CD8-positive, alpha-beta memory T cell (primary cell): Measurements from ENCODE around the gene GNB1L. TPM values are rescaled to one million over a fixed set of nuclear protein-coding genes. Genes with fewer than 3 reads are reported as not detected.
"Not testable (repeated sequence)": the region's sequence is repeated elsewhere in the genome, so short reads cannot be mapped to it uniquely, and the experiment has no call there.

ENCODE experiments used
- CTCF ChIA-PET: fragments of 350-600 bp; sonication (Branson Sonifier 250); formaldehyde crosslinking; loops from one replicate; lab custom pipeline; 2021; ENCODE audit warnings: antibody characterized with exemption; lab: Charles Lee
- POLR2A ChIA-PET: fragments of 350-600 bp; sonication (Branson Sonifier 250); formaldehyde crosslinking; loops from one replicate; lab custom pipeline; 2021; ENCODE audit warnings: antibody characterized with exemption; lab: Charles Lee
- DNase-seq, 5 donors: peaks; one replicate each; pipeline versions ENCODE4 v3.0.0 to v3.0.0-alpha.2; 2020 to 2022; ENCODE audit warnings: mixed read lengths in 1 of 5
- H3K27ac ChIP-seq: one replicate; pipeline ENCODE4 v1.7.0; 2013; ENCODE audit warnings: low read depth, mild to moderate bottlenecking, low read length, moderate library complexity
- H3K27me3 ChIP-seq: 2 replicates; pipeline ENCODE4 v1.7.0; 2013; ENCODE audit warnings: low read length, mild to moderate bottlenecking; ENCODE audit not compliant: insufficient read depth, poor library complexity, severe bottlenecking
- H3K36me3 ChIP-seq: 2 replicates; pipeline ENCODE4 v1.7.0; 2013; ENCODE audit warnings: mild to moderate bottlenecking, low read length, moderate library complexity; ENCODE audit not compliant: insufficient read depth
- H3K4me1 ChIP-seq: 2 replicates; pipeline ENCODE4 v1.7.0; 2013; ENCODE audit warnings: mild to moderate bottlenecking, low read length, moderate library complexity; ENCODE audit not compliant: insufficient read depth
- H3K4me3 ChIP-seq: 2 replicates; pipeline ENCODE4 v1.7.0; 2013; ENCODE audit warnings: mild to moderate bottlenecking, low read length
- H3K9me3 ChIP-seq: 2 replicates; pipeline ENCODE4 v1.7.0; 2013; ENCODE audit warnings: mild to moderate bottlenecking, low read length
- H3K27ac Mint-ChIP-seq, 8 donors: one replicate each; pipeline ENCODE4 v1.8.0; 2020 to 2021; ENCODE audit warnings: mixed read lengths in 8 of 8, mild to moderate bottlenecking in 6 of 8, inconsistent platforms in 3 of 8, moderate library complexity in 3 of 8
- H3K27me3 Mint-ChIP-seq, 2 donors: one replicate each; pipeline ENCODE4 v1.8.0; 2020 to 2021; ENCODE audit warnings: mixed read lengths in 2 of 2, mild to moderate bottlenecking in 1 of 2, moderate library complexity in 1 of 2
- H3K36me3 Mint-ChIP-seq, 3 donors: one replicate each; pipeline ENCODE4 v1.8.0; 2020 to 2021; ENCODE audit warnings: mixed read lengths in 3 of 3, inconsistent platforms in 1 of 3, mild to moderate bottlenecking in 1 of 3
- H3K4me1 Mint-ChIP-seq, 3 donors: one replicate each; pipeline ENCODE4 v1.8.0; 2020 to 2021; ENCODE audit warnings: mixed read lengths in 3 of 3, inconsistent platforms in 1 of 3, mild to moderate bottlenecking in 1 of 3
- H3K4me3 Mint-ChIP-seq, 7 donors: one replicate each; pipeline ENCODE4 v1.8.0; 2020 to 2021; ENCODE audit warnings: mixed read lengths in 7 of 7, mild to moderate bottlenecking in 6 of 7, moderate library complexity in 4 of 7, inconsistent platforms in 2 of 7
- H3K9me3 Mint-ChIP-seq, 5 donors: one replicate each; pipeline ENCODE4 v1.8.0; 2020 to 2022; ENCODE audit warnings: mixed read lengths in 5 of 5, mild to moderate bottlenecking in 3 of 5, moderate library complexity in 2 of 5, inconsistent platforms in 1 of 5
- polyA plus RNA-seq: library from polyadenylated mRNA; unstranded; fragments of 300-500 nt; fragmentation: Illumina TruSeq; gene quantifications from one replicate; pipeline ENCODE4 v1.2.3, GENCODE V29; 2021
- total RNA-seq, 2 experiments: library from RNA; stranded (reverse); gene quantifications; one replicate each; pipeline ENCODE4 v1.2.3, GENCODE V29; 2021

Gene GNB1L
- total and polyA plus RNA-seq, 3 experiments from 2014 or later: 14.2 to 17.9 (median 16.6) TPM

DNA sequence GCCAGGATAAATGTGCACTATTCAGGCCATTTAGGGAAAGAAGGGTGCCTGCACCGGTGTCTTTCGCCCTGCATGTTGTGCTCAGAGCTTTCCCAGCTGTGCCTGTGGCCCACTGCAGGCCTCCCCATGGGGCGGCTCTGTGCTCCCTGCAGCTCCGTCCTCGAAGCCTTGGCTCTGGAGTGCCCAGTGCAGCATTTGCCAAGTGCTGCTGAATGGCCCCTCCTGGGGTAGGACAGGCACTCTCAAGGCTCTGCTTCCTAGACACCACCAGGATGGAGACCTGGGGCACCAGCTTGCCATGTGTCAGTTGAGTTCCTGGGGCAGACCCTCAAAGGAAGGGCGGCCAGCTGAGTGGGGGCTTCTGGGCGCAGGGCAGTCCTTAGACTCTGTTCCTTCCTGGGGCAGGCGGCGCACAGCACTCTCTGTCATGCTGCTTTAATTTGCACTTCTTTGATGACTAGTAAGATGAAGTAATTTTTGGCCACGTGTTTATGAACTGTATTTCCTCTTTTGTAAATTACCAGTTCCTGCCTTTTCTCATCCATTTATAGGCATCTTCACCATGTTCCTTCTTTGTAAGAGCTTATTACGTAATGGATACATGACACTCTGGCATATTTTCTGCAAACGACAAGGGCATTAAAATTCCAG lies 32.1 kb upstream of the GNB1L start:
- POLR2A ChIA-PET: no interaction called here
- H3K9me3 ChIP-seq: no peaks in the 10 kb centered on the region
- peaks cover 72% of the 10 kb centered on the region for H3K4me1 ChIP-seq
- no peaks in the 10 kb centered on the region for H3K36me3 ChIP-seq
- H3K36me3 Mint-ChIP-seq: no peaks in the 10 kb centered on the region
- H3K4me3 Mint-ChIP-seq: peak overlapping the region in 2 of 7 donors; percentile 6 to 13
- peak overlapping the region; percentile 39 for H3K27ac ChIP-seq
- peak in 3 of 5 donors; percentile 13 to 68 (median 31) for DNase-seq
- H3K4me3 ChIP-seq: peak overlapping the region; percentile 5
- peaks cover 26 to 43% (median 32%) of the 10 kb centered on the region in 3 donors for H3K4me1 Mint-ChIP-seq
- H3K27me3 Mint-ChIP-seq: no peaks in the 10 kb centered on the region
- peak overlapping the region; percentile 61 to 87 (median 77) for H3K27ac Mint-ChIP-seq
- no peaks in the 10 kb centered on the region for H3K27me3 ChIP-seq
- CTCF ChIA-PET: interaction anchor here (1.2 kb wide), 1 partner anchor 156 kb away, joined by 7 read pairs; no protein-coding TSS in a partner anchor
- H3K9me3 Mint-ChIP-seq: no peaks in the 10 kb centered on the region

DNA sequence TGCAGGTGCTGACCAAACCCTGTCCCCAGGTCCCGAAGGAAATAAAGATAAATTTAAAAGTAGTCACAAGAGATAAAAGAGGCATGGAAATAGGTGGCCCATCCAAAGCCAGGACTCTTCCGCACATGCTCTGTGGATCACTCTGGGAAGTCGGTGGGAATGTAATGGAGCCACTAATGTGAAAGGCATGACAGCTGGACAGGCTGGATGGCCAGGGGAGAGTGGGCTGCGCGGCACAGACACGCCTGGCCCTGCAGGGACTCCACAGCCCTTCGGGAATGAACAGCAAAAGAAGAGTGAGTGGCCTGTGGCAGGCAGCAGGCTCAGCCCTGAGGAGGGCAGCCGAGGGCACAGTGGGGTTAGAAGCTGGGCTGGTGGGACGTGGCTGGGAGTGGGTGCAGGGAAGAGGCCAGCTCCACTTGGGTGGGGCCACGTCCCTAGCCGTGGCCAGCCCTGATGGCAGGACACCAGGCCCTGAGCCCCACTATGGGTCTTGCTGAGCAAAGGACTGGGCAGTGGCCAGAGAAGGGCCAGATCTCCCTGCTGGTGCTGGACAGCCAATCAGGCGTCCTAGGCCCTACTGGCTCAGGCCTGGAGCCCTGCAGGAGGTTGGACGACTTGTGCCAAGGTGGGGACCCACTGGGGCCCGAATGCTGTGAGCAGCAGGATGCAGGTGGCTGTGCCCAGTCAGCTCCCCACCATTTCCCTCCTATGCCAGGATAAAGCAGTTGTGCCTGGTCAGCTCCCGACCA lies 31.3 kb upstream of the GNB1L start:
- Mint-ChIP-seq H3K27ac (peak overlapping the region in 5 of 8 donors; percentile 43 to 89 (median 68)), H3K4me1 (peaks cover 20 to 36% (median 25%) of the 10 kb centered on the region in 3 donors), H3K27me3 (no peaks in the 10 kb centered on the region), H3K36me3 (no peaks in the 10 kb centered on the region), H3K9me3 (no peaks in the 10 kb centered on the region), H3K4me3 (peak overlapping the region in 1 of 7 donors; percentile 32)
- CTCF ChIA-PET: no interaction called here
- Histone ChIP-seq H3K27ac (no peak overlapping the region), H3K36me3 (no peaks in the 10 kb centered on the region), H3K9me3 (no peaks in the 10 kb centered on the region), H3K4me1 (peaks cover 68% of the 10 kb centered on the region), H3K27me3 (no peaks in the 10 kb centered on the region), H3K4me3 (peak overlapping the region; percentile 1)
- POLR2A ChIA-PET: no interaction called here
- DNase-seq: no peak

DNA sequence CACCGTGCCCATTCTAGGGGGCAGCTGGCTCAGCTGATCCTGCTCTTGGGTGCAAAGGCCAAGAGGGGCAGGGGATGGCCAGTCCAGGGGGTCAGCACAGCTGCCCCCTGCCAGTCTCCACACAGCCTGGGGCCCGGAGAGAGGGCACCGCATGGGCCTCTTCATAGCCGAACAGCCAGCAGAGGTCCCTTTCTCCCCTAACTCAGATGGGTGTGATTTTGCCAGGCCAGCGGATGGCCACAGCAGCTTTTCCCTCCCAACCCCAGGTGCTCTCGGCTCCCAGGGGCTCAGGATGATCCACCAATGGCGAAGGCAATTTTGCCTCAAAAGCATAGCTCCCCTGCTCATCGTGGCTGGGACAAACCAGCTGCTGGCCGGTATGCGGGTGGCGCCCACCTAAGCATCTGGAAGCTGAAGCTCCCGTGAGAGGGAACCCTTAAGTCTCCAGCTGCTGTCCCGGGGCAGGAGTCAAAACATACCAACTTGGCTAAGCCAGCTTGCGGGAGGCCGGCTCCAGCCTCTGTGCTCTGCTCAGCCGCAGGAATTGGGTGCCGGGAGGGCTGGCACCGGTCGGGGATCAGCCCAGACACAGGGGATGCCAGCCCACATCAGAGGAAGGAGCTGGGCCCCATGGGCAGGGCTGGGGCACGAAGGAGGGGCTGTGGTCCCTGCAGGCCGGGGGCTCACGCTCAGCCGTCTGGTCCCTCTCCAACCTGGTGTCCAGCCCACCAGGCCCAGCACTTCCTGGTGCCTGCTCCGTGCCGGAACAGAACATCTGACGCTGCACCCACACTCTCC lies 30.5 kb upstream of the GNB1L start:
- Mint-ChIP-seq H3K9me3 (no peaks in the 10 kb centered on the region), H3K4me3 (no peak overlapping the region), H3K36me3 (no peaks in the 10 kb centered on the region), H3K4me1 (peaks cover 15 to 27% (median 19%) of the 10 kb centered on the region in 3 donors), H3K27ac (peak overlapping the region in 2 of 8 donors; percentile 68 to 88), H3K27me3 (no peaks in the 10 kb centered on the region)
- no peaks in the 10 kb centered on the region for H3K9me3 ChIP-seq
- CTCF ChIA-PET: interaction anchor here (1.0 to 1.3 kb wide), 3 partner anchors 18 to 155 kb away, joined by 3 to 5 read pairs (median 3); no protein-coding TSS in a partner anchor
- no peaks in the 10 kb centered on the region for H3K27me3 ChIP-seq
- peak in 1 of 5 donors; percentile 20 for DNase-seq
- no peaks in the 10 kb centered on the region for H3K36me3 ChIP-seq
- no peak overlapping the region for H3K27ac ChIP-seq
- POLR2A ChIA-PET: no interaction called here
- peak overlapping the region; percentile 1 for H3K4me3 ChIP-seq
- peaks cover 59% of the 10 kb centered on the region for H3K4me1 ChIP-seq

DNA sequence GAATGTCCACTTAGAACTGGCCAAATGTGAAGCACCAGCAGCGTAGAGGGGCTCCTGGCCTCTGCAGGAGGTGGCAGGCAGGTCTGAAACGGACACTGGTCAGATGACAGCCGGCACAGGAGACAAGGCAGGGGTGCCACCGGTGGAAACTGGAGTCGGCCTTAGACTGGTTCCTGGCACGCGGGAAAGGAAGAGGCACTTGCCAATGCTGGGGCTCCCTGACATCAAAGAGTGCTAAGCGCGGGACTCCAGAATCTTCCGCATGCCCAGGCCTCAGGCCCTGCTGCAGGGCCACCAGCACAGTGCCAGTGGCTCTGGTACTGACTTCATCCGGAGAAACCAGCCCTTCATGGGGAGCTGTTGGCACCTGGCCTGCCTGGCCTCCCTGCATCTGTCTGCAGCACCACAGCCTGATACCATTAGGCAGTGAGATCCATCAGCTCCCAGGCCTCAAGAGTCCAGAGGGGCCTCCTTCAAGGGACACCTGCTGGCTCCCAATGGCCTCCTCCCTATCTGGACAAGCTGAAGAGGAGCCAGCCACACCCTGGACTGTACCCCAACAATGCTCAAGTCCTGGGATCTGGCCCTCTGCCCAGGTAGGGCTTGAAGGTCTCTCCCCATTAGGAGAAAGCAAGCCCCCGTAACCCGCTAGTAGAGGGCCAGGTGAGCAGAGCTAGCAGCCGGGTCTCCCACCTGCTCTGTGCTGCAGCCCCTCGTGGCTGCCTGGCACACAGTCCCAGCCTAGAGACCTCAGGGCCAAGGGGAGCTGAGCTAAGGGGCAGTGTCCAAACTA lies 29.7 kb upstream of the GNB1L start:
- Mint-ChIP-seq H3K27ac (no peak overlapping the region), H3K36me3 (no peaks in the 10 kb centered on the region)
- CTCF ChIA-PET: interaction anchor here (1.0 to 1.3 kb wide), 3 partner anchors 18 to 154 kb away, joined by 3 to 5 read pairs (median 3); no protein-coding TSS in a partner anchor

DNA sequence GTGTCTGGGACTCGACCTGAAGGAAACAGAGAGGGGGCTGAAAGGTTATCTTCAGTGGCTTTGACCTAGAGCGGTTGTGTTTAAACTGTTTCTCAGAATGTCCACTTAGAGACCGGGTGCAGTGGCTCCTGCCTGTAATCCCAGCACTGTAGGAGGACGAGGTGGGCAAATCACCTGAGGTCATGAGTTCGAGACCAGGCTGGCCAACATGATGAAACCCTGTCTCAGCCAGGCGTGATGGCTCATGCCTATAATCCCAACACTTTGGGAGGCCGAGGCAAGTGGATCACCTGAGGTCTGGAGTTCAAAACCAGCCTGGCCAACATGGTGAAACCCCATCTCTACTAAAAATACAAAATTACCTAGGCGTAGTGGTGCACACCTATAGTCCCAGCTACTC lies 28.8 kb upstream of the GNB1L start:
- H3K27me3 Mint-ChIP-seq, H3K4me3 Mint-ChIP-seq, CTCF ChIA-PET: not testable (repeated sequence)

More for the DNA sequence above, 29.7 kb upstream of the GNB1L start:
- Histone ChIP-seq H3K9me3 (no peaks in the 10 kb centered on the region), H3K36me3 (no peaks in the 10 kb centered on the region), H3K4me1 (peaks cover 54% of the 10 kb centered on the region), H3K4me3 (no peak overlapping the region), H3K27me3 (no peaks in the 10 kb centered on the region), H3K27ac (no peak overlapping the region)
- POLR2A ChIA-PET: no interaction called here
- Mint-ChIP-seq H3K4me1 (peaks cover 11 to 23% (median 16%) of the 10 kb centered on the region in 3 donors), H3K9me3 (no peaks in the 10 kb centered on the region), H3K27me3 (no peaks in the 10 kb centered on the region), H3K4me3 (no peak overlapping the region)
- no peak for DNase-seq

DNA sequence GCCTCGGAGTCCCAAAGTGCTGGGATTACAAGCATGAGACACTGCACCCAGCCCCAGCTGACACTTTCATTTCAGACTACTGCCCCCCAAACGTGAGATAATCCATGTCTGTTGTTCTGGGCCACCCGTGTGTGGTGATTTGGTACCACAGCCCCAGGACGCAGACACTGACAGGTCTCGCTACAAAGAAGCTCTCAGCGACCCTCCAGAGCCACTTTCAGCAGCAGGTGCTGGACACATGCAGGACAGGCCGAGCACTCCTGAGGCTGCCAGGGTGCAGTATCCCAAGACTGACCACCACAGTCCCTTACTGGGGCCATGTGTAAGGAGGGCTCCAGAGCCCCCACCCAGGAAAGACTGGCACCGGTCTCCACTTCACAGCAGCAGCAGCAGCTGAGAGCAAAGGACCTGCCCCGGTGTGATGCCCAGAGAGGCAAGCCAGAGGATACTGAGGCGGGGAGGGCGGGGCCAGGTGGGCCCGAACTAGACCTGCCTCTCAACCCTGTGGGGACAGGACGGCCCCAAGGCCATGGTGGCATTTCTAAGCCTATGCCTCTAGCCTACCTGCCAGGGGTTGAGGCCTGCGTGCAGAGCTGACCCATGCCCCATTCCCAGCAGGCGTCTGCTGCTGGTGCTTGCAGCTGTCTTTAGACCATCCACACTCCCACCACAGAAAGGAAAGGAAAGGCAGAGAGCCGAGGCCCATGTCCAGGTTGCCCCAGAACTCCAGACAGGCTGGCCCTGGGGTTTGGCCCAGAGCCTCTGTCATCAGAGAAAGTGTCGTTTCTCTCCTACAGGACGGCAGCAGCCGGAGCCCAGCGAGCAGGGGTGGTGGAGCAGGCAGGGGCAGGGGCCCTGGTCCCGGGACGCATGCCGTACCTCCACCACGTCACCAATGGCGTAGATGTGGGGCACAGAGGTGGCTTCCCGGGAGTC lies 28.0 kb upstream of the GNB1L start:
- Histone ChIP-seq H3K27me3 (no peaks in the 10 kb centered on the region), H3K9me3 (no peaks in the 10 kb centered on the region), H3K36me3 (no peaks in the 10 kb centered on the region), H3K27ac (no peak overlapping the region), H3K4me1 (peaks cover 46% of the 10 kb centered on the region), H3K4me3 (no peak overlapping the region)
- H3K27ac Mint-ChIP-seq: no peak overlapping the region
- CTCF ChIA-PET: no interaction called here
- POLR2A ChIA-PET: no interaction called here
- peaks cover 0 to 2% (median 0%) of the 10 kb centered on the region in 3 donors for H3K36me3 Mint-ChIP-seq
- no peaks in the 10 kb centered on the region for H3K27me3 Mint-ChIP-seq
- H3K4me1 Mint-ChIP-seq: peaks cover 11 to 22% (median 16%) of the 10 kb centered on the region in 3 donors
- no peaks in the 10 kb centered on the region for H3K9me3 Mint-ChIP-seq
- no peak for DNase-seq
- no peak overlapping the region for H3K4me3 Mint-ChIP-seq

More for the DNA sequence above, 28.8 kb upstream of the GNB1L start:
- Mint-ChIP-seq H3K27ac (peak overlapping the region in 1 of 8 donors; percentile 87), H3K4me1 (peaks cover 11 to 23% (median 16%) of the 10 kb centered on the region in 3 donors)
- H3K4me1 ChIP-seq: peaks cover 53% of the 10 kb centered on the region
- DNase-seq, H3K27ac ChIP-seq, H3K27me3 ChIP-seq, POLR2A ChIA-PET, H3K4me3 ChIP-seq, H3K36me3 Mint-ChIP-seq, H3K36me3 ChIP-seq, H3K9me3 ChIP-seq, H3K9me3 Mint-ChIP-seq: not testable (repeated sequence)
